Natural killer cell (primary cell): ENCODE results near the gene RHPN2. TPM values are rescaled to one million over a fixed set of nuclear protein-coding genes. Genes with fewer than 3 reads are reported as not detected.
A peak's percentile ranks its signal among the peaks of the same experiment; 100 is the strongest.

Source experiments
- ATAC-seq, 3 donors: fragments of 150-1000 bp in 2 of 3; fragments of 200-7000 bp in 1 of 3; cut with Tn5 transposase; 1 replicate in 1 of 3; 2 replicates in 2 of 3; pipeline ENCODE4 v1.10.0; 2021; ENCODE audit warnings: mild to moderate bottlenecking in 2 of 3, moderate library complexity in 2 of 3
- DNase-seq, 2 donors: peaks; one replicate each; pipeline versions ENCODE4 v3.0.0 to v3.0.0-alpha.2; 2013 to 2021; ENCODE audit warnings: mixed read lengths in 1 of 2
- H3K27ac ChIP-seq: one replicate; pipeline ENCODE4 v1.5.1; 2013; ENCODE audit warnings: mild to moderate bottlenecking, low read length
- H3K27me3 ChIP-seq: one replicate; pipeline ENCODE4 v1.6.1; 2013; ENCODE audit warnings: low read length; ENCODE audit not compliant: control insufficient read depth, insufficient read depth
- H3K36me3 ChIP-seq: one replicate; pipeline ENCODE4 v1.6.1; 2013; ENCODE audit warnings: low read length; ENCODE audit not compliant: control insufficient read depth, insufficient read depth
- H3K4me1 ChIP-seq: one replicate; pipeline ENCODE4 v1.6.1; 2013; ENCODE audit warnings: low read length; ENCODE audit not compliant: control insufficient read depth, insufficient read depth
- H3K4me3 ChIP-seq: one replicate; pipeline ENCODE4 v1.5.1; 2013; ENCODE audit warnings: low read length
- H3K9me3 ChIP-seq: one replicate; pipeline ENCODE4 v1.6.1; 2013; ENCODE audit warnings: low read length; ENCODE audit not compliant: control insufficient read depth, insufficient read depth
- H3K27ac Mint-ChIP-seq, 2 donors: one replicate each; pipeline ENCODE4 v1.8.0; 2022; ENCODE audit warnings: mild to moderate bottlenecking in 2 of 2, mixed read lengths in 2 of 2, moderate library complexity in 1 of 2
- H3K27me3 Mint-ChIP-seq, 2 donors: one replicate each; pipeline ENCODE4 v1.8.0; 2022; ENCODE audit warnings: low read depth in 2 of 2, mixed read lengths in 2 of 2
- H3K36me3 Mint-ChIP-seq: one replicate; pipeline ENCODE4 v1.8.0; 2022; ENCODE audit warnings: mixed read lengths
- H3K4me1 Mint-ChIP-seq, 2 donors: one replicate each; pipeline ENCODE4 v1.8.0; 2022; ENCODE audit warnings: mixed read lengths in 2 of 2
- H3K4me3 Mint-ChIP-seq: one replicate; pipeline ENCODE4 v1.8.0; 2022; ENCODE audit warnings: mild to moderate bottlenecking, moderate library complexity, mixed read lengths
- H3K9me3 Mint-ChIP-seq, 2 donors: one replicate each; pipeline ENCODE4 v1.8.0; 2022; ENCODE audit warnings: mixed read lengths in 2 of 2
- CTCF ChIP-seq: fragments of 200-600 bp; IDR thresholded peaks from one replicate; pipeline ENCODE4 v1.8.0; 2022; ENCODE audit warnings: antibody characterized with exemption
- WGBS: methylation state at CpG from one replicate; pipeline ENCODE4 v1.1.7; 2013; ENCODE audit warnings: missing lambda C conversion rate; ENCODE audit not compliant: insufficient coverage; 5-methylcytosine and 5-hydroxymethylcytosine counted together
- intact Hi-C: fragments of 100-400 bp; cut with micrococcal nuclease; formaldehyde crosslinking; loops from one replicate; pipeline ENCODE4 v1.14.2; 2022
- total RNA-seq, 4 donors: library from RNA; stranded (reverse); fragments of 120-200 nt in 1 of 4; gene quantifications; one replicate each; pipeline versions ENCODE4 v1.2.3 to v1.2.4, GENCODE V29; 2013 to 2022

RHPN2 gene
- total RNA-seq, 3 donors from 2014 or later (not counting 1 experiment from before 2014, with no cell fraction given): 0.35 TPM; not detected in 2

GRCh38 chr19:33067121-33067520 is 2.4 kb upstream of the RHPN2 start:
- WGBS: 87% methylated on average over 8 of the region's 8 CpGs
- Histone ChIP-seq H3K27ac (no peak overlapping the region), H3K4me3 (no peak overlapping the region), H3K27me3 (peaks cover 8% of the 10 kb centered on the region), H3K4me1 (peaks cover 7% of the 10 kb centered on the region), H3K36me3 (no peaks in the 10 kb centered on the region), H3K9me3 (no peaks in the 10 kb centered on the region)
- Mint-ChIP-seq H3K4me1 (peaks cover 0 to 4% of the 10 kb centered on the region in 2 donors), H3K27me3 (peaks cover 7 to 20% of the 10 kb centered on the region in 2 donors), H3K9me3 (no peaks in the 10 kb centered on the region), H3K4me3 (no peak overlapping the region), H3K36me3 (no peaks in the 10 kb centered on the region), H3K27ac (no peak overlapping the region)
- no peak for ATAC-seq
- no peak for TF ChIP-seq CTCF
- no peak for DNase-seq
- intact Hi-C loops: loop anchor here (5.0 kb wide), 1 partner anchor 395 kb away; no protein-coding TSS in a partner anchor

- Mint-ChIP-seq H3K27me3 (peaks cover 7 to 23% of the 10 kb centered on the region in 2 donors), H3K4me1 (peaks cover 0 to 4% of the 10 kb centered on the region in 2 donors), H3K4me3 (peak overlapping the region; percentile 59), H3K36me3 (no peaks in the 10 kb centered on the region), H3K27ac (no peak overlapping the region), H3K9me3 (no peaks in the 10 kb centered on the region)
- H3K27ac ChIP-seq: no peak overlapping the region
- DNase-seq (no peak), ATAC-seq (no peak)
- H3K27me3 ChIP-seq: peaks cover 11% of the 10 kb centered on the region
- no peaks in the 10 kb centered on the region for H3K9me3 ChIP-seq
- no peak overlapping the region for H3K4me3 ChIP-seq
- 84% methylated on average over 18 of the region's 18 CpGs for WGBS
- intact Hi-C loops: loop anchor here (5.0 kb wide), 1 partner anchor 394 kb away; no protein-coding TSS in a partner anchor
- TF ChIP-seq CTCF: no peak
- no peaks in the 10 kb centered on the region for H3K36me3 ChIP-seq
- peaks cover 7% of the 10 kb centered on the region for H3K4me1 ChIP-seq
Measured at GRCh38 chr19:33066543-33066942, 1.9 kb upstream of the RHPN2 start.

- DNase-seq (peak in 1 of 2 donors; percentile 35), ATAC-seq (peak in 2 of 3 donors; percentile 24 to 39)
- 1% methylated on average over 32 of the region's 35 CpGs for WGBS
- H3K36me3 ChIP-seq: no peaks in the 10 kb centered on the region
- Mint-ChIP-seq H3K4me1 (peaks cover 0 to 4% of the 10 kb centered on the region in 2 donors), H3K36me3 (no peaks in the 10 kb centered on the region), H3K9me3 (no peaks in the 10 kb centered on the region), H3K4me3 (peak overlapping the region; percentile 66), H3K27me3 (peaks cover 18 to 35% of the 10 kb centered on the region in 2 donors), H3K27ac (no peak overlapping the region)
- TF ChIP-seq CTCF: no peak
- peaks cover 11% of the 10 kb centered on the region for H3K27me3 ChIP-seq
- H3K4me3 ChIP-seq: no peak overlapping the region
- H3K27ac ChIP-seq: no peak overlapping the region
- intact Hi-C loops: no loop called here
- no peaks in the 10 kb centered on the region for H3K9me3 ChIP-seq
- peaks cover 7% of the 10 kb centered on the region for H3K4me1 ChIP-seq
Measured at GRCh38 chr19:33064458-33064791, 263 bp downstream of the RHPN2 start.
